Retinal pigment epithelial cell (primary cell): Measurements from ENCODE around the gene C3orf18.

ENCODE experiments used
- DNase-seq: peaks from one replicate; pipeline ENCODE4 v3.0.0-alpha.2; 2010; ENCODE audit warnings: low read depth
- H3K4me3 ChIP-seq: 2 replicates; pipeline ENCODE4 v1.5.1; 2011; ENCODE audit warnings: mild to moderate bottlenecking, low read length, control low read depth, moderate library complexity
- CTCF ChIP-seq: conservative IDR thresholded peaks from 2 replicates; pipeline ENCODE4 v1.5.1; 2011; ENCODE audit warnings: low read depth, low read length, control low read depth, inconsistent platforms

C3orf18 gene

GRCh38 chr3:50512131-50512530 is 55.4 kb downstream of the C3orf18 start:
- H3K4me3 ChIP-seq: no peak overlapping the region
- no peak for DNase-seq
- no peak for TF ChIP-seq CTCF

- H3K4me3 ChIP-seq: no peak overlapping the region
- TF ChIP-seq CTCF: no peak
These were observed 57.2 kb downstream of the C3orf18 start for GRCh38 chr3:50510325-50510724.

GRCh38 chr3:50509715-50510114 is 57.8 kb downstream of the C3orf18 start:
- no peak overlapping the region for H3K4me3 ChIP-seq
- DNase-seq: no peak
- TF ChIP-seq CTCF: no peak

More at GRCh38 chr3:50510325-50510724, 57.2 kb downstream of the C3orf18 start:
- no peak for DNase-seq

DNA sequence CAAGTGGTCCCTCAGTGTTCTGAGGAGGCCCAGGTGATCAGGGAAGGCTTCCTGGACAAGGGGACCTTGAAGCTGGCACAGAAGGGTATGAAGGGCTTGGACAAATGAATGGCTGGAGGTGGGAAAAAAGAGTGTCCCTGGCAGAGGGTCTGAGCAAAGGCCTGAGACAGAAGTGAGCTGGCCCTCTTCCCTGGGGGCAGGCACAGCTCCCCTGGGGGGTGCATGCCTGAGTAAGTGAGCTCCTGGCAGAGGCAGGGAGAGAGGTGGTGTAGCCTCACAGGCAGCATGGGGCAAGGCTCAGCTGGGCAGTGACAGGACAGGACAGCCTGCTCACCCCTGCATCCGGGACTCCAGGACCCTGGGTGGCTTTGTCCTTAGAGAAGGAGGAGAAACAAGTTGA is 58.7 kb downstream of the C3orf18 start:
- TF ChIP-seq CTCF: no peak
- no peak for DNase-seq
- H3K4me3 ChIP-seq: no peak overlapping the region
